Measurements from ENCODE around the gene AKIRIN2. TPM values are rescaled to one million over a fixed set of nuclear protein-coding genes. Genes with fewer than 3 reads are reported as not detected.

Gene AKIRIN2
- total and polyA plus RNA-seq, 8 donors, result 7.3 to 20.1 (median 10.2) TPM

DNA sequence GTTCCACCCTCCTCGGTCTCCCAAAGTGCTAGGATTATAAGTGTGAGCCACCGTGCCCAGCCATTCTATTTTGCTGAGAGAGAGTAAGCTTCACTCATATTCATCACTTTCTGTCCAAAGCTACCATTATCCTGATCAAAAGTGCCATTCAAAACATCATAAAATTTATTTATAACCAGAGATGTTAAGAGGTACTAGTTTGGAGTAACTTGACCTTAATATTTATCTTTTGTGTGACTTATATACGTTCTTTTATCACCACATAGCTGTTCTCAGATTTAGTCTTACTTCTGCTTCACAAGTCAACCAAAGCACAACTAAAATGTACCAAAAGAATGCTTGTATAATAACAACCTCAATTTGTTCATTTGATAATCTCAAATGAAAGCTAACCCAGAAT lies 18.1 kb downstream of the AKIRIN2 start:
- ATAC-seq, result no peak
- Histone ChIP-seq H3K36me3 (peaks cover 0 to 5% (median 0%) of the 10 kb centered on the region in 3 donors), H3K27me3 (no peaks in the 10 kb centered on the region), H3K4me1 (peaks cover 0 to 9% (median 0%) of the 10 kb centered on the region in 3 donors), H3K9me3 (no peaks in the 10 kb centered on the region), H3K27ac (no peak overlapping the region), H3K4me3 (no peak overlapping the region)
- 83 to 84% methylated on average over 3 of the region's 3 CpGs for WGBS, 2 donors
- no peak for TF ChIP-seq CTCF (IDR thresholded peaks at IDR 0.05)
- intact Hi-C loops (cut with DNase I), result no loop called here
- no peak for FAIRE-seq
- no peak for DNase-seq

GRCh38 chr6:87682310-87682709 lies 19.7 kb downstream of the AKIRIN2 start:
- TF ChIP-seq CTCF (IDR thresholded peaks at IDR 0.05), result no peak
- Histone ChIP-seq H3K27me3 (no peaks in the 10 kb centered on the region), H3K4me1 (peaks cover 0 to 9% (median 0%) of the 10 kb centered on the region in 3 donors), H3K9me3 (no peaks in the 10 kb centered on the region), H3K4me3 (no peak overlapping the region), H3K27ac (no peak overlapping the region), H3K36me3 (peaks cover 0 to 11% (median 8%) of the 10 kb centered on the region in 3 donors)
- intact Hi-C loops (cut with DNase I), result no loop called here
- DNase-seq, result no peak
- no peak for ATAC-seq
- FAIRE-seq, result no peak

- Histone ChIP-seq H3K4me1 (no peaks in the 10 kb centered on the region), H3K4me3 (no peak overlapping the region), H3K9me3 (no peaks in the 10 kb centered on the region), H3K36me3 (peaks cover 3 to 29% (median 14%) of the 10 kb centered on the region in 3 donors), H3K27me3 (no peaks in the 10 kb centered on the region), H3K27ac (no peak overlapping the region)
- TF ChIP-seq CTCF (IDR thresholded peaks at IDR 0.05), result no peak
- intact Hi-C loops (cut with DNase I), result no loop called here
- peak in 1 of 4 donors; percentile 22 for ATAC-seq
- DNase-seq, result no peak
- no peak for FAIRE-seq
- WGBS, 2 donors, result 62 to 66% methylated on average over 4 of the region's 4 CpGs
Measured at GRCh38 chr6:87675004-87675681, 26.9 kb downstream of the AKIRIN2 start.

DNA sequence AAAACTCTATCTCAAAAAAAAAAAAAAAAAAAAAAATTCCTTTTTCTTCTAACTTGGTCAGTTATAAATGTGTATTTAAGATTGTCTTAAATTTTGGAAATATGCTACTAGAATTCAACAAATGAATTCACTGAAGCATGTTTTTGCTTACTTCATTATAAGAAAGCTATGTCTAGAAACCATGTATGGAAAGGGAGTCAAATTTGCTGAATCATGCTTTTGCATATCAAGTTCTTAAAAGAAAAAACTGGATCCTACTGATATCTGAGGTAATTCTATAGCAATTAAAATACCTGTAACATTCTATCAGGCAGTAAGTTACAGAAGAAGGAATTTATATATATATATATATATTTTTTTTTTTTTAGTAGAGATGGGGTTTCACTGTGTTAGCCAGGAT lies 27.7 kb downstream of the AKIRIN2 start:
- Histone ChIP-seq H3K4me3 (no peak overlapping the region), H3K9me3 (no peaks in the 10 kb centered on the region), H3K4me1 (no peaks in the 10 kb centered on the region), H3K27ac (no peak overlapping the region), H3K27me3 (no peaks in the 10 kb centered on the region), H3K36me3 (peaks cover 3 to 24% (median 14%) of the 10 kb centered on the region in 3 donors)
- DNase-seq (no peak), FAIRE-seq (no peak), ATAC-seq (no peak)
- intact Hi-C loops (cut with DNase I), result no loop called here
- no peak for TF ChIP-seq CTCF (IDR thresholded peaks at IDR 0.05)

- H3K36me3 ChIP-seq, result peaks cover 3 to 24% (median 14%) of the 10 kb centered on the region in 3 donors
- H3K9me3 ChIP-seq, result no peaks in the 10 kb centered on the region
- no peak overlapping the region for H3K27ac ChIP-seq
- intact Hi-C loops (cut with DNase I), result no loop called here
- WGBS, 2 donors, result 99% methylated on average over 5 of the region's 5 CpGs
- TF ChIP-seq CTCF (IDR thresholded peaks at IDR 0.05), result no peak
- DNase-seq (no peak), FAIRE-seq (no peak), ATAC-seq (no peak)
- no peaks in the 10 kb centered on the region for H3K4me1 ChIP-seq
- H3K27me3 ChIP-seq, result no peaks in the 10 kb centered on the region
- no peak overlapping the region for H3K4me3 ChIP-seq
Measured at GRCh38 chr6:87673237-87673636, 28.8 kb downstream of the AKIRIN2 start.

Data from pancreas (tissue), 10 donors.